Measurements from ENCODE around the gene DTX3L.
A peak's percentile ranks its signal among the peaks of the same experiment; 100 is the strongest.

The DTX3L gene

DNA sequence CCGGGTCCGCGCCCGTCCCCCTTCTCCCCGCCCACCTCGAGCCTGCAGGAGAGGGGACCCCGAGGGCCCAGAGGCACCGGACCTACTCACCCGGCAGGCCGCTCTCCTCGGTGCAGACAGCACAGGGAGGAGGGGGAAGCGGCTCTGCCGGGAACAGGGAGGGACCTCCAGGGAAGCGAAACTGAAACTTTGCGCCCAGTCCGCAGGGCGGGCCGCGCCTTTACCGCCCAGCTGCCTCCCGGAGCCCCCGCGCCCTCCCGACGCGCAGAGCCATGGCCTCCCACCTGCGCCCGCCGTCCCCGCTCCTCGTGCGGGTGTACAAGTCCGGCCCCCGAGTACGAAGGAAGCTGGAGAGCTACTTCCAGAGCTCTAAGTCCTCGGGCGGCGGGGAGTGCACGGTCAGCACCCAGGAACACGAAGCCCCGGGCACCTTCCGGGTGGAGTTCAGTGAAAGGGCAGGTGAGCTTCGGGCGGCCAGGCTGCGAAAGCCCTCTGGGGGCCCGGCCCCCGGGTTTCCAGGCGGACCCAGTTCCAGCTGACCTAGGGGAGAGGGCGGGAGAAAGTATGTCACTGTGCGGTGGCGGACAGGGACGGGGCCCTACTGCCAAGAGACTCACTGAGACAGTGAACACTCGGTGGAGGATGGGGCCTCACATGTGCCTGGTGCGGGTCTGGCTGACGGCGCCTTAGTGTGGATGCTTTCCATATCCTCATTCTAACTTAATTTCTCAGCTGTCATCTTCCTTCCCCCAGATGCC is at the start of gene DTX3L, which contains the start of gene PARP9:
DTX3L (plus strand) TSS at position 184 of the 758 bp plus-strand sequence; CDS start at position 273, 89 bp downstream.
PARP9 (minus strand) TSS at position 146 of the 758 bp plus-strand sequence. CDS start 4,680 bp downstream, outside the sequence.
- peaks cover 3% of the 10 kb centered on the region for H3K36me3 ChIP-seq (ENCODE audit: insufficient read depth, low read length)
- H3K9me3 ChIP-seq (ENCODE audit: low read length): no peaks in the 10 kb centered on the region
- peak within 1 kb of the TSS; percentile 89 for H2AFZ ChIP-seq (ENCODE audit: low read depth, low read length)
- no peaks in the 10 kb centered on the region for H3K27me3 ChIP-seq (ENCODE audit: insufficient read depth, low read length)
- peak within 1 kb of the TSS; percentile 68 for H3K4me3 ChIP-seq (ENCODE audit: low read length)
- peaks cover 9% of the 10 kb centered on the region for H3K4me1 ChIP-seq (ENCODE audit: insufficient read depth, low read length)

DNA sequence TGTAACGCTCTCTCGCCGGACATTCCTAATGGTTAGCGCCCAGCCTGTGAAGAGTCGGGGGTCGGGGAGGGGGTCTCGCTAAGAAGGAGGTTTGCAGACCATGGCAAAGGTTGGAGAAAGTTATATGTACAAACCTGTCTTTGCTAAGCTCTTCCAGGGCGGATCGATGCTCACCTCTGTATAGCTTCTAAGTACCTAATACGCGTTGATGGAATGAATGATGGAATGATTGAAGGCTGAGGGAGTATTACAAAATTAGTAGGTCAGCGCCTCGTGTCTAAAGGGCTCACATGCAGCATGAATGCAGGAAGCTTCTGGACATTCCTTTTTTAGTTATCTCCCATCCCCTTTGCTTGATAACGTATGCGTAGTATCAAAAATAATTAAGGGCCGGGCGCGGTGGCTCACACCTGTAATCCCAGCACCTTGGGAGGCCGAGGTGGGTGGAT is 49.1 kb upstream of the DTX3L start:
- no peaks in the 10 kb centered on the region for H3K9me3 ChIP-seq (ENCODE audit: low read length)
- peaks cover 10% of the 10 kb centered on the region for H3K4me1 ChIP-seq (ENCODE audit: insufficient read depth, low read length)
- no peaks in the 10 kb centered on the region for H3K36me3 ChIP-seq (ENCODE audit: insufficient read depth, low read length)
- peak overlapping the region; percentile 92 for H2AFZ ChIP-seq (ENCODE audit: low read depth, low read length)
- H3K4me3 ChIP-seq (ENCODE audit: low read length): peak overlapping the region; percentile 70
- H3K27me3 ChIP-seq (ENCODE audit: insufficient read depth, low read length): no peaks in the 10 kb centered on the region

DNA sequence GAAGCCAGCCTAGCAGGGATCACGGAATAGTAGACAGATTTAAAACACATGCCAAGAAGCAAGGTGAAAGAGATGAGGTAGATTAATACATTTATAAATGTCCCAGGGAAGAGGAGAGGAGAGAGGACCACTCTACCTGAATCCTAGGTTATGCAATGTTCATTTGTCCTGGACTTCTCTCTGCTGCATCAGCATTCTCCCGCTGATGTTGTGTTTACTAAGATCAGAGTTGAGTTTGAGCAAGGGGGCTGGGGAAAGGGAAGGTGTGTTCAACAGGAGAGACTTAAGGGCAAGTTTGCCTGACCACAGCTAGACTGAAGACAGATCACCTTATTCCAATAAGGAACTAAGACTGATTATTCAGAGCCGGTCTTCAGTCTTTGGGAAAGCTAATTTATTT is 48.3 kb upstream of the DTX3L start:
- Histone ChIP-seq H3K27me3 (ENCODE audit: insufficient read depth, low read length) (no peaks in the 10 kb centered on the region), H3K36me3 (ENCODE audit: insufficient read depth, low read length) (no peaks in the 10 kb centered on the region), H2AFZ (ENCODE audit: low read depth, low read length) (no peak overlapping the region), H3K4me1 (ENCODE audit: insufficient read depth, low read length) (peaks cover 10% of the 10 kb centered on the region), H3K4me3 (ENCODE audit: low read length) (no peak overlapping the region), H3K9me3 (ENCODE audit: low read length) (no peaks in the 10 kb centered on the region)

GRCh38 chr3:122516846-122517360 is 47.2 kb upstream of the DTX3L start:
- no peaks in the 10 kb centered on the region for H3K9me3 ChIP-seq (ENCODE audit: low read length)
- H2AFZ ChIP-seq (ENCODE audit: low read depth, low read length): no peak overlapping the region
- H3K4me3 ChIP-seq (ENCODE audit: low read length): no peak overlapping the region
- no peaks in the 10 kb centered on the region for H3K27me3 ChIP-seq (ENCODE audit: insufficient read depth, low read length)
- no peaks in the 10 kb centered on the region for H3K36me3 ChIP-seq (ENCODE audit: insufficient read depth, low read length)
- peaks cover 10% of the 10 kb centered on the region for H3K4me1 ChIP-seq (ENCODE audit: insufficient read depth, low read length)

DNA sequence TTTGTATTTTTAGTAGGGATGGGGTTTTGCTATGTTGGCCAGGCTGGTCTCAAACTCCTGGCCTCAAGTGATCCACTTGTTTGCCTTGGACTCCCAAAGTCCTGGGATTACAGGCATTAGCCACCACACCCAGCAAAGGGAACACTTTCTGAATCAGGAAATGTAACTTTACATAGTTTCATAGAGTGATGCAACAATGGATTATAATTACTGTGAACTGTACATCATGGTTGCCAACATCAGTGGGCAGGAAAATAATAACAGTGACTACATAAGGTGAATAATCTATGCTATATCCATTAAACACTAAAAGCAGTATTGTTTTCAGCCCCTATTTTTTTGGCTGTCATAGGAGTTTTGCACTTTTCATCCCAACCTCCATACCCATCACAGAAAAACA is 44.4 kb upstream of the DTX3L start:
- no peak overlapping the region for H2AFZ ChIP-seq (ENCODE audit: low read depth, low read length)
- peaks cover 3% of the 10 kb centered on the region for H3K4me1 ChIP-seq (ENCODE audit: insufficient read depth, low read length)
- no peaks in the 10 kb centered on the region for H3K9me3 ChIP-seq (ENCODE audit: low read length)
- H3K36me3 ChIP-seq (ENCODE audit: insufficient read depth, low read length): no peaks in the 10 kb centered on the region
- H3K4me3 ChIP-seq (ENCODE audit: low read length): no peak overlapping the region
- H3K27me3 ChIP-seq (ENCODE audit: insufficient read depth, low read length): no peaks in the 10 kb centered on the region

- H3K9me3 ChIP-seq (ENCODE audit: low read length): no peaks in the 10 kb centered on the region
- H3K27me3 ChIP-seq (ENCODE audit: insufficient read depth, low read length): no peaks in the 10 kb centered on the region
- no peak overlapping the region for H3K4me3 ChIP-seq (ENCODE audit: low read length)
- H3K4me1 ChIP-seq (ENCODE audit: insufficient read depth, low read length): no peaks in the 10 kb centered on the region
- no peak overlapping the region for H2AFZ ChIP-seq (ENCODE audit: low read depth, low read length)
- no peaks in the 10 kb centered on the region for H3K36me3 ChIP-seq (ENCODE audit: insufficient read depth, low read length)
Measured at GRCh38 chr3:122520861-122521260, 43.3 kb upstream of the DTX3L start.

- no peaks in the 10 kb centered on the region for H3K9me3 ChIP-seq (ENCODE audit: low read length)
- H3K4me3 ChIP-seq (ENCODE audit: low read length): no peak overlapping the region
- H3K36me3 ChIP-seq (ENCODE audit: insufficient read depth, low read length): no peaks in the 10 kb centered on the region
- no peak overlapping the region for H2AFZ ChIP-seq (ENCODE audit: low read depth, low read length)
- no peaks in the 10 kb centered on the region for H3K27me3 ChIP-seq (ENCODE audit: insufficient read depth, low read length)
- no peaks in the 10 kb centered on the region for H3K4me1 ChIP-seq (ENCODE audit: insufficient read depth, low read length)
Measured at GRCh38 chr3:122523317-122523716, 40.8 kb upstream of the DTX3L start.

DNA sequence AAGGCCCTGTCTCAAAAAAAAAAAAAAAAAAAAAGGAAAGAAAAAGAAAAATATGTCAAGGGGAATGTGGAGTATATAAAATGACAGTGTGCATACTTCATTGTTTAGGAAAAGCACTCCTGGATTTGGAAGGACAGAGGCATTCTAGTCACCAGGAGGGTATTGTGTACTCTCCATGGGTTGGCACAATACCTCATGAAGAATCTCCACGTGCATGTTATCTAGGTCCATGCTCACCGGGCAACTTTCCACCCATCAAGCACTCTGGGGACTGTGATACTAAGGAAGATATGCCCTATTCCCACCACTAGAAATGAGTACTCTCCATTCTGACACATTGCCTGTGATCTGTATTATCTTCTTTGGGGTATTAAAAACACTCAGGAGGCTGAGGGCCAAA is 34.0 kb upstream of the DTX3L start:
- Histone ChIP-seq H3K9me3 (ENCODE audit: low read length) (no peaks in the 10 kb centered on the region), H3K36me3 (ENCODE audit: insufficient read depth, low read length) (peaks cover 24% of the 10 kb centered on the region), H3K4me3 (ENCODE audit: low read length) (no peak overlapping the region), H3K4me1 (ENCODE audit: insufficient read depth, low read length) (no peaks in the 10 kb centered on the region), H2AFZ (ENCODE audit: low read depth, low read length) (no peak overlapping the region), H3K27me3 (ENCODE audit: insufficient read depth, low read length) (no peaks in the 10 kb centered on the region)

DNA sequence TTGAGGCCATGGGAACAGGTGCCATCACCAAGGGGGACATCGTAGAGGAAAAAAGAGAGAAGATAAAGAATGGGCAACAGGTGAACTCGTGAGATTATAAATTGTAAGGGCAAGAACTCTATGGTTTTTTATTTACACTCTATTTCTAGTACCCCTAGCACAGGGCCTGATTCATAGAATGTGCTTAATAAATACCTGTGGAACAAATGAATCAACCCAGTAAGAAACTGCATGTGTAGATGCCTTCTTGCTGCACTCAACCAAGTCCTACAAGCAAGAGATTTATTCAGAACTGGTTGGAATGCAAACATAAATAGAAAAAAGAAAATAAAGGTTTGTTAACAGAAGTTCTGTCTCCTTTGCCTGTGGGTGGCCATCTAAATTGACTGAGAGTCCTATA is 30.7 kb upstream of the DTX3L start:
- Histone ChIP-seq H3K27me3 (ENCODE audit: insufficient read depth, low read length) (no peaks in the 10 kb centered on the region), H3K9me3 (ENCODE audit: low read length) (no peaks in the 10 kb centered on the region), H3K4me3 (ENCODE audit: low read length) (no peak overlapping the region), H3K4me1 (ENCODE audit: insufficient read depth, low read length) (no peaks in the 10 kb centered on the region), H2AFZ (ENCODE audit: low read depth, low read length) (no peak overlapping the region), H3K36me3 (ENCODE audit: insufficient read depth, low read length) (peaks cover 39% of the 10 kb centered on the region)

DNA sequence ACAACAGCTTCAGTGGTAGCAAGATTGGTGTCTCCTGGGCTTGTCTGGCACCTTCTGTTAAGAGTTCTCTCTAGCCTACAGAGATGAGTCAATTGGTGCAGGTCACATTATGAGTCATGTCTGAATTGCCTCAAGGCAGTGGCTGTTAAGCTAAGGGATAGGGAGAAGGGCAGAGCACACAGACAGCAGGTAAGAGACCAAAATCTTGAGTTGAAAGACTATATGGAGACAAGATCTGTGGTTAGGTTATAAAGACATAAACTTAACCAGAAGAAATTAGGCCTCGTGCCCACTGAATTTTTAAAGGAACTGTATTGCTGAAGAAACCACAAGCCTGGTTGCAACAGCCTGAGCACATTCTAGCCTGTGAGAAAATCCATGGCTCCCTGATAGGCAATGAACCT is 30.2 kb upstream of the DTX3L start:
- H3K27me3 ChIP-seq (ENCODE audit: insufficient read depth, low read length): no peaks in the 10 kb centered on the region
- no peak overlapping the region for H3K4me3 ChIP-seq (ENCODE audit: low read length)
- H2AFZ ChIP-seq (ENCODE audit: low read depth, low read length): no peak overlapping the region
- H3K4me1 ChIP-seq (ENCODE audit: insufficient read depth, low read length): no peaks in the 10 kb centered on the region
- no peaks in the 10 kb centered on the region for H3K9me3 ChIP-seq (ENCODE audit: low read length)
- peaks cover 39% of the 10 kb centered on the region for H3K36me3 ChIP-seq (ENCODE audit: insufficient read depth, low read length)

- no peak overlapping the region for H3K4me3 ChIP-seq (ENCODE audit: low read length)
- no peaks in the 10 kb centered on the region for H3K4me1 ChIP-seq (ENCODE audit: insufficient read depth, low read length)
- no peaks in the 10 kb centered on the region for H3K27me3 ChIP-seq (ENCODE audit: insufficient read depth, low read length)
- H3K9me3 ChIP-seq (ENCODE audit: low read length): no peaks in the 10 kb centered on the region
- no peak overlapping the region for H2AFZ ChIP-seq (ENCODE audit: low read depth, low read length)
- H3K36me3 ChIP-seq (ENCODE audit: insufficient read depth, low read length): peaks cover 39% of the 10 kb centered on the region
Measured at GRCh38 chr3:122535964-122536631, 28.0 kb upstream of the DTX3L start.

DNA sequence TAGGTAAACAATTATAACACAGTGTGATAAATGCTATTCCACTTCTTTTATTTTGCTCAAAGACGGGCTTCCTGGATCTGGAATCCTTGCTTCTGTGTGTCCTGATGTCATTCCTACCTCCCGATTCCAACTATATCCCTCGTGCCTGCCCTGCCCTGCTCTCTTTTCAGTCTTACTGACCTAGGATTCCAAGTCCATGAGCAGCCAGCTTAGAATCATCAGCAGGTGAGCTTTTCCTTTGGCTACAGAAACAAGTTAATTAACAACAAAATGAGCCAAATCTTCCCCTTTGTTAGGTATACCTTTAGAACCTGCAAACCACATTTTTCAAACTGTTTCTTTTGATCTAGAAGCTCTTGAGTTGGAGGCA is 27.5 kb upstream of the DTX3L start:
- Histone ChIP-seq H3K4me3 (ENCODE audit: low read length) (no peak overlapping the region), H2AFZ (ENCODE audit: low read depth, low read length) (no peak overlapping the region), H3K36me3 (ENCODE audit: insufficient read depth, low read length) (peaks cover 39% of the 10 kb centered on the region), H3K9me3 (ENCODE audit: low read length) (no peaks in the 10 kb centered on the region), H3K4me1 (ENCODE audit: insufficient read depth, low read length) (no peaks in the 10 kb centered on the region), H3K27me3 (ENCODE audit: insufficient read depth, low read length) (no peaks in the 10 kb centered on the region)

DNA sequence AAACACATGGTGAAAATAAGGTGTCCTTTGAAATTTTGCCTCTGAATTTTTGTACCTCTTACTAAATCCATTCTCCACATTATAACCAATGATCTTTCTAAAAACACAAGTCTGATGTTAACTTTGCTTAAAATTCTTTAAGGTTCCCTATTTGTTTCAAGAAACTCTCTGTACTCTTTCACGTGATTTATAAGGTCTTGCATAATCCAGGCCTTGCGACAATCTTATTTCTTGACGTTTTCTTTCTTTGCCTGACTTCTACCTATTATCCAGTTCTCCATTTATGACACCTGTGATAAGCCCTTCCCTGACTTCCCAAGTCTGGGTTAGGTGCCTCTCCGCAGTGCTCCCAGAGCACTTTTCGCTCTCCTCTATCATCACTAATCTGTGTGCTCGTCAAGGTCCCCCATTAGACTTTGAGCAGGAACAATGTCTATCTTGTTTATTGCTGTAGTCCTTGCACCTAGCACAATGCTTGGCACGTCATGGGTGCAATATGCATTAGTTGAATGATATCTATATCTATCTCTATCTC is 25.1 kb upstream of the DTX3L start:
- H3K27me3 ChIP-seq (ENCODE audit: insufficient read depth, low read length): no peaks in the 10 kb centered on the region
- H3K9me3 ChIP-seq (ENCODE audit: low read length): no peaks in the 10 kb centered on the region
- peaks cover 23% of the 10 kb centered on the region for H3K36me3 ChIP-seq (ENCODE audit: insufficient read depth, low read length)
- H2AFZ ChIP-seq (ENCODE audit: low read depth, low read length): no peak overlapping the region
- no peak overlapping the region for H3K4me3 ChIP-seq (ENCODE audit: low read length)
- no peaks in the 10 kb centered on the region for H3K4me1 ChIP-seq (ENCODE audit: insufficient read depth, low read length)

All from neuron (in vitro differentiated cells).